ENCODE measurements around the gene G3BP2.
A peak's percentile ranks its signal among the peaks of the same experiment; 100 is the strongest.

The G3BP2 gene

GRCh38 chr4:75655562-75655961 lies 17.6 kb downstream of the G3BP2 start:
- Histone ChIP-seq H3K4me3 (ENCODE audit: low read length) (no peak overlapping the region), H3K27me3 (ENCODE audit: control insufficient read depth, insufficient read depth, low read length) (no peaks in the 10 kb centered on the region), H3K36me3 (ENCODE audit: control insufficient read depth, insufficient read depth, low read length) (peaks cover 17% of the 10 kb centered on the region), H3K27ac (ENCODE audit: low read depth, low read length) (no peak overlapping the region), H3K9ac (ENCODE audit: low read length) (no peak overlapping the region), H3K4me1 (ENCODE audit: control insufficient read depth, insufficient read depth, low read length) (no peaks in the 10 kb centered on the region)

GRCh38 chr4:75654905-75655304 lies 18.3 kb downstream of the G3BP2 start:
- Histone ChIP-seq H3K9ac (ENCODE audit: low read length) (no peak overlapping the region), H3K4me1 (ENCODE audit: control insufficient read depth, insufficient read depth, low read length) (no peaks in the 10 kb centered on the region), H3K27me3 (ENCODE audit: control insufficient read depth, insufficient read depth, low read length) (no peaks in the 10 kb centered on the region), H3K4me3 (ENCODE audit: low read length) (no peak overlapping the region), H3K27ac (ENCODE audit: low read depth, low read length) (no peak overlapping the region), H3K36me3 (ENCODE audit: control insufficient read depth, insufficient read depth, low read length) (peaks cover 15% of the 10 kb centered on the region)

DNA sequence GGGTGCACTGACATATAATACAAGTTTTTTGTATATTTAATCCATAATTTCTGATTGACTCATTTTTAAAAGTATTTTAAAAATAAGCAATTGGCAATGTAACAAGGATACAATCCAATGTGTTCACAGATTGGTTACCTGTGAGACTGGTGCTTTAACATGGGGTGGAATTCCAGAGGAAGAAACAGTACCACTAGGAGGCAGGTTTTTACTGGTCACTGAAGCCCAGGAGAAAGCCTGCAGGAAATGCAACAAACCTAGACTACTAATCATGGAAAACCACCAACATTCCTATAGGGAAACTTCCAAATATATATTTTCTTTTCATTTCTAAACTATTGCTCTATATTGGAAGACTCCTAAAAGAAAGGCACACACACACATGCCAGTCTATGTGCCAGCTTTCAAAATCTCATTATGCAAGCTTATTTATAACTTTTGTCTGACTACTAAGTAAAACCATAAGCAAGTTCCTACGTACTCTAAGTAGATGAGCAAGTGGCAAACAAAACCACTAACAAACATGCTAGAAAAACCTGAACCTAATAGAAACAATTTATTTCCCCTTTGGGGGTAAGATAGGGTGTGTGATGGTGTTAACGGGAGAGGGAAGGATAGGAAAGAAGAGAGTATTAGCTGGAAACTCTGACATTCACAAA lies 19.2 kb downstream of the G3BP2 start:
- H3K4me3 ChIP-seq (ENCODE audit: low read length), result no peak overlapping the region
- peaks cover 15% of the 10 kb centered on the region for H3K36me3 ChIP-seq (ENCODE audit: control insufficient read depth, insufficient read depth, low read length)
- no peaks in the 10 kb centered on the region for H3K27me3 ChIP-seq (ENCODE audit: control insufficient read depth, insufficient read depth, low read length)
- H3K9ac ChIP-seq (ENCODE audit: low read length), result no peak overlapping the region
- H3K27ac ChIP-seq (ENCODE audit: low read depth, low read length), result no peak overlapping the region
- H3K4me1 ChIP-seq (ENCODE audit: control insufficient read depth, insufficient read depth, low read length), result no peaks in the 10 kb centered on the region

GRCh38 chr4:75644095-75644494 lies 29.1 kb downstream of the G3BP2 start:
- Histone ChIP-seq H3K4me3 (ENCODE audit: low read length) (no peak overlapping the region), H3K27ac (ENCODE audit: low read depth, low read length) (no peak overlapping the region), H3K9ac (ENCODE audit: low read length) (no peak overlapping the region), H3K27me3 (ENCODE audit: control insufficient read depth, insufficient read depth, low read length) (no peaks in the 10 kb centered on the region), H3K36me3 (ENCODE audit: control insufficient read depth, insufficient read depth, low read length) (peaks cover 20% of the 10 kb centered on the region), H3K4me1 (ENCODE audit: control insufficient read depth, insufficient read depth, low read length) (no peaks in the 10 kb centered on the region)

DNA sequence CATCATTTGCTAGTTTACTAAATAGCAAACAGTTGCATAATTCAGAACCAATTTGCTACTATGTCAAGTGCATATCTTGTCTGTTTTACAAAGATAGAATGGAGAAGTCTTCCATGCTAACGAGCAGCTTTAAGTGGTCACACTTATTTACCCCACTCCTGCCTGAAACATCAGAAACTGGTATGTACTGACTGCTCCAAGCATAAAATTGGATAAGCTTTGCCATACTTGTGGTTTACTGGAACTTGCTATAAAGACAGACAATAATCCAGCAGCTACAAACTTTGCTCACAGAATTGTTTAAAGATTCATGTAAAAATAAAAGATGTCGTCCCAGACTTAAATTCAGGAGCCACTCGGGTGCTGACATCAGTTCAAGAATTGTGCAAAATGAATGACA lies 29.6 kb downstream of the G3BP2 start:
- no peak overlapping the region for H3K27ac ChIP-seq (ENCODE audit: low read depth, low read length)
- no peak overlapping the region for H3K4me3 ChIP-seq (ENCODE audit: low read length)
- H3K9ac ChIP-seq (ENCODE audit: low read length), result no peak overlapping the region
- H3K27me3 ChIP-seq (ENCODE audit: control insufficient read depth, insufficient read depth, low read length), result no peaks in the 10 kb centered on the region
- H3K36me3 ChIP-seq (ENCODE audit: control insufficient read depth, insufficient read depth, low read length), result peaks cover 20% of the 10 kb centered on the region
- no peaks in the 10 kb centered on the region for H3K4me1 ChIP-seq (ENCODE audit: control insufficient read depth, insufficient read depth, low read length)

DNA sequence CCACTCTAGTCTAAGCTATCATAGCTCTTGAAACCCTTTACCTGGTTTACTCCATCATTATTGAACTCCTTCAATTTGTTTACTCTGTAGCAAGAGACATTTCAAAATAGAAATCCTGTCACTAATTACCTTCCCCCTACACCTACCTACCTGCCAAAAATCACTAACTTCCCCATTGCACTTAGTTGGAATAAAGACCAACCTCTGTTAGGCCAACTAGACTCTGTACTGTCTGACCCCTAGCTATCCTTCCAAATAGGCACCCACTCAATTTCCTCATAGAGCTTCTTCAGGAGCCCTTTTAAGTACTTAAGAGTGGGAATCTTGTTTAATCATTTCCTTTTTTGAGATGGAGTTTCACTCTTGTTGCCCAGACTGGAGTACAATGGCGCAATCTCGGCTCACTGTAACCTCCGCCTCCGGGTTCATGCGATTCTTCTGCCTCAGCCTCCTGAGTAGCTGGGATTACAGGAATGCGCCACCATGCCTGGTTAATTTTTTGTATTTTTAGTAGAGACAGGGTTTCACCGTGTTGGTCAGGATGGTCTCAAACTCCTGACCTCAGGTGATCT lies 34.0 kb downstream of the G3BP2 start:
- H3K27me3 ChIP-seq (ENCODE audit: control insufficient read depth, insufficient read depth, low read length), result no peaks in the 10 kb centered on the region
- no peak overlapping the region for H3K27ac ChIP-seq (ENCODE audit: low read depth, low read length)
- no peaks in the 10 kb centered on the region for H3K4me1 ChIP-seq (ENCODE audit: control insufficient read depth, insufficient read depth, low read length)

GRCh38 chr4:75637827-75638226 lies 35.4 kb downstream of the G3BP2 start:
- Histone ChIP-seq H3K9ac (ENCODE audit: low read length) (no peak overlapping the region), H3K27me3 (ENCODE audit: control insufficient read depth, insufficient read depth, low read length) (no peaks in the 10 kb centered on the region), H3K36me3 (ENCODE audit: control insufficient read depth, insufficient read depth, low read length) (no peaks in the 10 kb centered on the region), H3K27ac (ENCODE audit: low read depth, low read length) (no peak overlapping the region), H3K4me3 (ENCODE audit: low read length) (no peak overlapping the region), H3K4me1 (ENCODE audit: control insufficient read depth, insufficient read depth, low read length) (no peaks in the 10 kb centered on the region)

More for the DNA sequence above, 34.0 kb downstream of the G3BP2 start:
- H3K9ac ChIP-seq (ENCODE audit: low read length), result no peak overlapping the region
- H3K36me3 ChIP-seq (ENCODE audit: control insufficient read depth, insufficient read depth, low read length), result no peaks in the 10 kb centered on the region
- H3K4me3 ChIP-seq (ENCODE audit: low read length), result no peak overlapping the region

- Histone ChIP-seq H3K36me3 (ENCODE audit: control insufficient read depth, insufficient read depth, low read length) (no peaks in the 10 kb centered on the region), H3K9ac (ENCODE audit: low read length) (no peak overlapping the region), H3K4me3 (ENCODE audit: low read length) (no peak overlapping the region), H3K27me3 (ENCODE audit: control insufficient read depth, insufficient read depth, low read length) (no peaks in the 10 kb centered on the region), H3K27ac (ENCODE audit: low read depth, low read length) (no peak overlapping the region), H3K4me1 (ENCODE audit: control insufficient read depth, insufficient read depth, low read length) (no peaks in the 10 kb centered on the region)
These were observed 36.0 kb downstream of the G3BP2 start for GRCh38 chr4:75637176-75637575.

DNA sequence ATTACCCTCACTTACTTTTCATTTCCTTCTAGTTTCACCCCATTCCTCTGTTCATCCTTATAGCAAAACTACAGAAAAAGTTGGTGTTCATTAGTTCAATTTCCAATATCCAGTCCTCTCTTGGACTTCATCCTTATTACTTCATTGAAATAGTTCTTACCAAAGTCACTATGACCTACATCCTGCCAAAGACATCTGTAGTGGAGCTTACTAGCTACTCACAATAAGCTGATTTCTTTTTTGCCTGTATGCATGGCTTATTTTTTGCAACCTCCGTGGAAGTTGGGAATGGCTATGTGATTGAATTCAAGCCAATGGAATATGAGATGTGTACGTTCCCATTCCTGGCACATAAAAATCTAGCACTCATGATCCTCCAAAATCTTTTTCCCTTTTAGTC lies 38.3 kb downstream of the G3BP2 start:
- Histone ChIP-seq H3K9ac (ENCODE audit: low read length) (no peak overlapping the region), H3K36me3 (ENCODE audit: control insufficient read depth, insufficient read depth, low read length) (no peaks in the 10 kb centered on the region), H3K27me3 (ENCODE audit: control insufficient read depth, insufficient read depth, low read length) (no peaks in the 10 kb centered on the region), H3K27ac (ENCODE audit: low read depth, low read length) (no peak overlapping the region), H3K4me3 (ENCODE audit: low read length) (no peak overlapping the region), H3K4me1 (ENCODE audit: control insufficient read depth, insufficient read depth, low read length) (no peaks in the 10 kb centered on the region)

- no peak overlapping the region for H3K27ac ChIP-seq (ENCODE audit: low read depth, low read length)
- no peak overlapping the region for H3K4me3 ChIP-seq (ENCODE audit: low read length)
- no peaks in the 10 kb centered on the region for H3K4me1 ChIP-seq (ENCODE audit: control insufficient read depth, insufficient read depth, low read length)
- no peaks in the 10 kb centered on the region for H3K27me3 ChIP-seq (ENCODE audit: control insufficient read depth, insufficient read depth, low read length)
- H3K36me3 ChIP-seq (ENCODE audit: control insufficient read depth, insufficient read depth, low read length), result no peaks in the 10 kb centered on the region
- H3K9ac ChIP-seq (ENCODE audit: low read length), result no peak overlapping the region
These were observed 38.9 kb downstream of the G3BP2 start for GRCh38 chr4:75634281-75634680.

DNA sequence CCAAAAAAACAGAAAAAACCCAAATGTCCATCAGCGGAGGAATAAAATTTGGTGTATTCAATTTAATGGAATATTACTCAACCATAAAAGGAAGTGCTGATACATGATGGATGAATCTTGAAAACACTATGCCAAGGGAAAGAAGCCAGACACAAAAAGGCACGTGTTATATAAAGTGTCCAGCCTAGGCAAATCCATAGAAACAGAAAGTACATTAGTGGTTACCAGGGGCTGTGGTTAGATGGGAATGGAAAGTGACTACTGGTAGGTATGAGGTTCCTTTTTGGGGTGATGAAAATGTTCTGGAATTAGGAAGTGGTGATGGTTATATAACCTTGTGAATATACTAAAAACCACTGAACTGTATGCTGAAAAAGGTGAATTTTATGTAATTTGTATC lies 39.4 kb downstream of the G3BP2 start:
- no peaks in the 10 kb centered on the region for H3K36me3 ChIP-seq (ENCODE audit: control insufficient read depth, insufficient read depth, low read length)
- no peaks in the 10 kb centered on the region for H3K4me1 ChIP-seq (ENCODE audit: control insufficient read depth, insufficient read depth, low read length)
- no peaks in the 10 kb centered on the region for H3K27me3 ChIP-seq (ENCODE audit: control insufficient read depth, insufficient read depth, low read length)
- no peak overlapping the region for H3K4me3 ChIP-seq (ENCODE audit: low read length)
- H3K27ac ChIP-seq (ENCODE audit: low read depth, low read length), result no peak overlapping the region
- no peak overlapping the region for H3K9ac ChIP-seq (ENCODE audit: low read length)

DNA sequence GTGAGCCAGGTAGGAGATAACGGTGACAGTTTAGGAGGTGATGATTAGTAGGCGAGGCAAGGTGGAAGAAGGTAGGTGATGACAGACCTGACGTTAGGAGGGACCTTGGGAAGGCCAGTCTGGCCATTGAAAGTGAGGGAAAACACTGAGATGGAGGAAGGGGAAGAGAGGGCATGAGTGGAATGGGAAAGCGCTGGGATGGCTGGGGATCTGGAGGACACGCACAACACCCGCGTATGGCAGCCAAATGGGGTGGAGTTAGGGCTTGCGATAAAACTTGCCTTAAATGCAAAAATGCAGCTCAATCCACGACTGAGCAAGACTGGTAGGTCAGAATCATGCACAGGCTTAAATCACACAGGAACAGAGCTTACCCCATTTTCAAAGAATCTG lies 42.3 kb downstream of the G3BP2 start:
- Histone ChIP-seq H3K9ac (ENCODE audit: low read length) (peak overlapping the region; percentile 25), H3K27ac (ENCODE audit: low read depth, low read length) (no peak overlapping the region), H3K4me3 (ENCODE audit: low read length) (peak overlapping the region; percentile 66), H3K4me1 (ENCODE audit: control insufficient read depth, insufficient read depth, low read length) (no peaks in the 10 kb centered on the region), H3K36me3 (ENCODE audit: control insufficient read depth, insufficient read depth, low read length) (no peaks in the 10 kb centered on the region), H3K27me3 (ENCODE audit: control insufficient read depth, insufficient read depth, low read length) (no peaks in the 10 kb centered on the region)
